IPS-20b (cell line): ENCODE measurements around the gene CUL9.

ENCODE experiments used
- H3K27ac ChIP-seq: one replicate; pipeline ENCODE4 v1.5.1; 2013; ENCODE audit warnings: low read length
- H3K27me3 ChIP-seq: 2 replicates; pipeline ENCODE4 v1.6.1; 2013; ENCODE audit warnings: mild to moderate bottlenecking, low read length, inconsistent platforms; ENCODE audit not compliant: insufficient read depth
- H3K36me3 ChIP-seq: 2 replicates; pipeline ENCODE4 v1.6.1; 2013; ENCODE audit warnings: low read depth, mild to moderate bottlenecking, inconsistent platforms, low read length, moderate library complexity; ENCODE audit not compliant: insufficient read depth
- H3K4me1 ChIP-seq: 2 replicates; pipeline ENCODE4 v1.6.1; 2013; ENCODE audit warnings: mild to moderate bottlenecking, control low read depth, inconsistent platforms, low read length, moderate library complexity; ENCODE audit not compliant: insufficient read depth
- H3K4me3 ChIP-seq: 2 replicates; pipeline ENCODE4 v1.5.1; 2013; ENCODE audit warnings: mild to moderate bottlenecking, low read length, inconsistent platforms
- H3K9ac ChIP-seq: 2 replicates; pipeline ENCODE4 v1.6.1; 2013; ENCODE audit warnings: low read depth, mild to moderate bottlenecking, inconsistent platforms, low read length, moderate library complexity
- H3K9me3 ChIP-seq: 2 replicates; pipeline ENCODE4 v1.6.1; 2013; ENCODE audit warnings: mild to moderate bottlenecking, low read depth, low read length, inconsistent platforms; ENCODE audit not compliant: insufficient read depth

CUL9 gene

DNA sequence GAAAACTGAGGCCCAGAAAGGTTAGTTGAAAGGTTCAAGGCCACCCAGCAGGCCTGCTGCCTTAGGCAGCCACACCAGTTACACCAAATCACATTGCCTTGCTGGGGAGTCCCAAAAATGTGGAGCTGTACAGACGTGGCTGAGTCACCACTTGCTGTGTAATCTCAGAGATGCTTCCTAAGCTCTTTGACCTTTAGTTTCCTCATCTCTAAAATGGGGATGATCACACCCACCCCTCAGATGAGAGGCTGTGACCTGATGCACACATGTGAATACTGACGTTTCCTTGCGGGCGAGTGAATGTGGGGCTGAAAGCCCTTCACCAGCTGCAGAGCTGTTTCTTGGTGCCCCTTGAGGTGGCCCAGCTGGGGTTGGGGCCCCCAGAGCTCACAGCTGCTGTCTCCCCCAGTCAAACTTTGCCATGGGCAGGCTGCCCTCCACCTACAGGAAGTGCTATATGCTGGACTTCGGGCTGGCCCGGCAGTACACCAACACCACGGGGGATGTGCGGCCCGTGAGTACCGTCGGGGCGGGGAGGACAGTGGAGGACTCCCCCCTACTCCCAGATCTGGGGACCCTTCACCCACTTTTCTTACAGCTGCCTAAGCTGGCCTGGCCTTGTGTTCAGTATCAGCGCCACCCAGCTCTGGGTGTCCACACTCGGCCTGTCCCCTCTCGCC, 72.3 kb downstream of the CUL9 start:
- Histone ChIP-seq H3K27ac (no peak overlapping the region), H3K4me1 (no peaks in the 10 kb centered on the region), H3K9me3 (no peaks in the 10 kb centered on the region), H3K9ac (no peak overlapping the region), H3K27me3 (peaks cover 5% of the 10 kb centered on the region; the same call in 1 of the 2 replicates), H3K36me3 (no peaks in the 10 kb centered on the region), H3K4me3 (no peak overlapping the region)

DNA sequence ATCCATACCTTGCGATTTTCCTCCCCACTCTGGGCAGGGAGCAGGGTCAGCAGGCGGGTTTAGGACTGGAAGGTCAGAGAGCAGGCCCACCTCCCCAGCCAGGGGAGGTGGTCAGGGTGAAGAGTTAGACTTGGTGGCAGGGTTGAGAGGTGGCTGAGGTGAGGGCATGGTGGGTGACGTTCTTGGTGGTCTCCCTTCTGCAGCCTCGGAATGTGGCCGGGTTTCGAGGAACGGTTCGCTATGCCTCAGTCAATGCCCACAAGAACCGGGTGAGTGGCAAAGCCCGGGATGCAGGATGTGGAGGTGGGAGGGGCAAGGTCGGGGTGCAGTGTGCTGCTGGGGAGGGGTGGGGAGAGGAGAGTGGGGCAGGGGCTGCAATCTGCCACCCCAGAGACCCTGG, 72.8 kb downstream of the CUL9 start:
- H3K36me3 ChIP-seq = no peaks in the 10 kb centered on the region
- no peaks in the 10 kb centered on the region for H3K4me1 ChIP-seq
- H3K27me3 ChIP-seq = peaks cover 5% of the 10 kb centered on the region; the same call in 1 of the 2 replicates
- H3K27ac ChIP-seq = no peak overlapping the region
- no peak overlapping the region for H3K4me3 ChIP-seq
- H3K9me3 ChIP-seq = no peaks in the 10 kb centered on the region
- no peak overlapping the region for H3K9ac ChIP-seq

DNA sequence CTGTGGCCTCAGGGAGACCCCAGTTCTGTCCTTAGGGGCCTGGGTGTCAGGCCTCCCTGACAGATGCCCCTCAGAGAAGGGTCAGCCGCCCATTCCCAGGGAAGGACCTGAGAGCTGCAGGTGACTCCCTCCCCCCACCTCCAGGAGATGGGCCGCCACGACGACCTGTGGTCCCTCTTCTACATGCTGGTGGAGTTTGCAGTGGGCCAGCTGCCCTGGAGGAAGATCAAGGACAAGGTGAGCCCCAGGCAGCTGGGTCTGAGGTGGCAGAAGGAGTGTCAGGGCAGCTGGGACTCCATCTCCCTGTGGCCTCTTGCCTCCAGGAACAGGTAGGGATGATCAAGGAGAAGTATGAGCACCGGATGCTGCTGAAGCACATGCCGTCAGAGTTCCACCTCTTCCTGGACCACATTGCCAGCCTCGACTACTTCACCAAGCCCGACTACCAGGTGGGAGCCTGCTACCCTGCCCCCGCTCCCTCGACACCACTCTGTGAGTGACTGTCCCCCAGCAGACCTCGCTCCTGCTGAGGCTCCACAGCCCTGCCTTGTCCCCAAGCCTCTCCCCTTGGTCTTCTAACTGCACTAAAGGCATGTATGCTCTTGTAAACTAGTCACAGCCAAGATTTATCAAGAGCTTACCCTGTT, 73.5 kb downstream of the CUL9 start:
- H3K9me3 ChIP-seq = no peaks in the 10 kb centered on the region
- H3K4me3 ChIP-seq = no peak overlapping the region
- H3K36me3 ChIP-seq = no peaks in the 10 kb centered on the region
- peaks cover 5% of the 10 kb centered on the region; the same call in 1 of the 2 replicates for H3K27me3 ChIP-seq
- no peak overlapping the region for H3K27ac ChIP-seq
- no peaks in the 10 kb centered on the region for H3K4me1 ChIP-seq
- no peak overlapping the region for H3K9ac ChIP-seq

DNA sequence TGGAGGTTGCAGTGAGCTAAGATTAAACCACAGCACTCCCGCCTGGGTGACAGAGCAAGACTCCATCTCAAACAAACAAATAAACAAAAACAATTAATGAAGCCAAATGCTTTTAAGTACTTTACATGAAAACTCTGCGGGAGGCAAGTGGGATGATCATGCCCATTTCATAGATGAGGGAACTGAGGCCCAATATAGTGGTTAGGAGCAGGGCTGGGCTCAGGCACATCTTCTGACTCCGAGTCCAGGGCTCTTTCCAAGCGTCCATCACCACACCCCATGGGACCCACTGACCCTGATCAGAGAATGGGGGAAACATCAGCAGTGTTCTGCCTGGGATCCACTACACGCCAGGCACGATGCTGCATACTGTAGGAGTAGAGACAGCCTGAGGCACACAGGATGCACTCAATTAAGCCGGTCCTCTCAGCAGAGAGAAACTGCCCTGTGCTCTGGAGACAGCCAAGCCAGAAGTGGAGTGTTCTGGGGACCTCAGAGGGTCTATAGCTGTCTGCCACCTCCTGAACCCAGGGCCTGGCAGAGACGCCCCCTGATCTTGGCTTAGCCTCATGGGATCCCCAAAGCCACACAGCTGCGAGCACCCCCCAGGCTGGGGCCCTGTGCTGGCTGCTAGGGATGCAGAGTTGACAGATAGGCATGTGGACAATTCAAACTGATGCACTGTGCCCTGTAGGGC, 74.8 kb downstream of the CUL9 start:
- Histone ChIP-seq H3K9ac (no peak overlapping the region), H3K4me1 (no peaks in the 10 kb centered on the region), H3K9me3 (no peaks in the 10 kb centered on the region), H3K27me3 (no peaks in the 10 kb centered on the region; the same call in 1 of the 2 replicates), H3K4me3 (no peak overlapping the region), H3K36me3 (no peaks in the 10 kb centered on the region), H3K27ac (no peak overlapping the region)

DNA sequence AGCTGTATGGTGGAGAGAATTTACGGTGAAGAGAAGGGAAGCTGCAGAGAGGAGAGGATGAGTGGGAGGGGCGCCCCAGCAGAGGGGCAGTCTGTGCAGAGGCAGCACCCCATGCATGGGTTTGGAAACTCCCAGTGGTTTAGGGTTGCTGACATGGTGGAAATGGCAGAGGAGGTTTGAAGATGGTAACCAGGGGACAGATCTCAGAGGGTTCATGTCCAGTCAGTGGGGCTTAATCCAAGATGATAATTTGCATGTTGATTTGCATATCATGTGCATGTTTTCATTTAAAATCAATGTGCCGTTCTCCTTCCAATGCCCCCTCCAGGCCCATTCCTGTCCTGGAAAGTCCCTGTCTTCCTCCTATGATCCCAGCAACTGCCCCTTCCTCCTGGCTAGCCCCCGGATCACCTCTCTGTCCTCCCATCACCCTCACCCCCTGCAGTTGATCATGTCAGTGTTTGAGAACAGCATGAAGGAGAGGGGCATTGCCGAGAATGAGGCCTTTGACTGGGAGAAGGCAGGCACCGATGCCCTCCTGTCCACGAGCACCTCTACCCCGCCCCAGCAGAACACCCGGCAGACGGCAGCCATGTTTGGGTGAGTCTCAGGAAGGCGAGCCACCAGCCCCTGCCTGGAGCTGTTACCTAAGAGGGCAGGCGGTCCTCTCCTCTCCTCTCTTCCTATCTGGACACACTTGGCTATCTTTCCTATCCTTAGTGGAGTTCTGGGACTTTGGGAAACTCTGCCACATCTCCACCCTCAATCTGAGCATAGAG, 75.6 kb downstream of the CUL9 start:
- no peaks in the 10 kb centered on the region for H3K9me3 ChIP-seq
- H3K4me1 ChIP-seq = no peaks in the 10 kb centered on the region
- H3K36me3 ChIP-seq = no peaks in the 10 kb centered on the region
- H3K27ac ChIP-seq = no peak overlapping the region
- no peaks in the 10 kb centered on the region for H3K27me3 ChIP-seq
- H3K4me3 ChIP-seq = no peak overlapping the region
- no peak overlapping the region for H3K9ac ChIP-seq

DNA sequence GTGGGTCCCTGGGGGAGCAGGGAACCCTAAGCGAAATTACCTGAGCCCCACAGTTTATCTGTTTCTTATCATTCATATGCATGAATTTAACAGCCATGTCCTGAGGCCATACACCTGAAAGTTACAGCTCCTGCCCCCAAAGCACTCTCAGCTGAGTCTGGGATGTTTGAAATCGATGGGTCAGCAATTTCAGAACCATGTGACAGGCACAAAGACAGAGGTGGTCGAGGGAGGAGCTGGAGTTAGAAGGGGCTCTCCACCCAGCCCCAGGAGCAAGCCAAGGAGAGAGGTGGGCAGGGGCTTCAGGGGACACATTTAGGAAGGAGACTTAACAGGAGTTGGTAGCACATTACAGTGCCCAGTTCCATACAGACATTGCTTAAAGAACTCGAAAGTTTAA, 76.2 kb downstream of the CUL9 start:
- no peaks in the 10 kb centered on the region for H3K4me1 ChIP-seq
- no peaks in the 10 kb centered on the region for H3K27me3 ChIP-seq
- H3K9me3 ChIP-seq = no peaks in the 10 kb centered on the region
- H3K4me3 ChIP-seq = no peak overlapping the region
- no peak overlapping the region for H3K9ac ChIP-seq
- H3K27ac ChIP-seq = no peak overlapping the region
- H3K36me3 ChIP-seq = no peaks in the 10 kb centered on the region

DNA sequence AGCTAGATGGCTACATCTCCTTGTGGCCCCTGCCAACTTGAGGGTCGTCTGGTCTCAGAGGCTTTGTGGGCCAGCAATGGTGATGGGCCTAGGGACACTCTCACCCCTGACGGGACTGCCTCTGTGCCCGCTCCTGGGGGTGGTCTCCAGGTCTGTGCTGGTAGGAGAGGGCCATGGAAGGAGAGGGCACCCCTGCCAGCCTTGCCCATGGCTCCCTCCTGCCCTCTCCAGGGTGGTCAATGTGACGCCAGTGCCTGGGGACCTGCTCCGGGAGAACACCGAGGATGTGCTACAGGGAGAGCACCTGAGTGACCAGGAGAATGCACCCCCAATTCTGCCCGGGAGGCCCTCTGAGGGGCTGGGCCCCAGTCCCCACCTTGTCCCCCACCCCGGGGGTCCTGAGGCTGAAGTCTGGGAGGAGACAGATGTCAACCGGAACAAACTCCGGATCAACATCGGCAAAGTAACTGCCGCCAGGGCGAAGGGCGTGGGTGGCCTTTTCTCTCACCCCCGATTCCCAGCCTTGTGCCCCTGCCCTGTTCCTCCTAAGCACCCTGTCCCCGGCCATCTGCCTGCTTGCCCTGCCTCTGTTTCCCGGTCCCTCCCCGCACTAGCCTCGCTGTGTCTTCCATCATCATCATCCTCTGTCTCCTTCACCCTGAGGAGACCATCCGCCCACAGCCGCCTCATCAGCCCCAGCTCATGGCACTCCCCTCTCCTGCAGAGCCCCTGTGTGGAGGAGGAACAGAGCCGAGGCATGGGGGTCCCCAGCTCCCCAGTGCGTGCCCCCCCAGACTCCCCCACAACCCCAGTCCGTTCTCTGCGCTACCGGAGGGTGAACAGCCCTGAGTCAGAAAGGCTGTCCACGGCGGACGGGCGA, 77.1 kb downstream of the CUL9 start:
- H3K9ac ChIP-seq = no peak overlapping the region
- no peak overlapping the region for H3K4me3 ChIP-seq
- no peak overlapping the region for H3K27ac ChIP-seq
- H3K9me3 ChIP-seq = no peaks in the 10 kb centered on the region
- H3K36me3 ChIP-seq = no peaks in the 10 kb centered on the region
- H3K4me1 ChIP-seq = no peaks in the 10 kb centered on the region
- H3K27me3 ChIP-seq = no peaks in the 10 kb centered on the region

DNA sequence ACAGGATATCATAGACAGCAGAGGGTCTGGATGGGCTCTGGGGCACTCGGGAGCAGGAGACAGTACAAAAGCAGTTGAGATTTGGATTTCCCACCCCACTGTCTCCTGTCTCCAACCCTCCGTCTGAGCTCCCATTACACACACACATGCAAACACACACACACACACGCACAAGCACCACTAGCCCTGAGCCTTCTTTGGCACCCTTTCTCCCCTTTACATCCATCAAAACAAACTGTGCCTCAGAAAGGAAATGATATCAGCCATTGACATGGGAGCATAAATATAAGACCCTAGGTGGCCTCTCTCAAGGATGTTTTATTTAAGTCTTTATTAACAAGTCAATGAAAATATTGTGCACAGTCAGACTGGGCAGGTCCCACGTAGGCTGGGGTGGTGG, 78.8 kb downstream of the CUL9 start:
- no peaks in the 10 kb centered on the region for H3K9me3 ChIP-seq
- no peak overlapping the region for H3K4me3 ChIP-seq
- no peaks in the 10 kb centered on the region for H3K36me3 ChIP-seq
- H3K4me1 ChIP-seq = no peaks in the 10 kb centered on the region
- H3K9ac ChIP-seq = no peak overlapping the region
- no peak overlapping the region for H3K27ac ChIP-seq
- no peaks in the 10 kb centered on the region for H3K27me3 ChIP-seq

DNA sequence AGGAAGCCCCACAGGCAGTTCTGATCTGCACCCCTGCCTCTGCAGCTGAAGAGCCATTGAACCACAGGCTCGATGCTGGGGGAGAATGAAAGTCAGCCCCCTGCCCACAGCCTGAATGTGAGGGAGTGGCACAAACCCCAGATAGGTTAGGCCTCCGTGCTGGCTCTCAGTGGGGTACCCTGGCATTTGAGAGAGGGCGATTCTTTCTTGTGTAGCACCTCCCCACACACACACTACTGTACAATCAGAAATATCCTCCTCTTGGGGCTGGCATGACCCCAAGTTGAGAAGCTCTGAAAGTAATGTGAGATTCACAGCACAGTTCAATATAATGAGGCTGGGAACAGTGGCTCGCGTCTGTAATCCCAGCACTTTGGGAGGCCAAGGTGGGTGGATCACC, 79.2 kb downstream of the CUL9 start:
- H3K27ac ChIP-seq = no peak overlapping the region
- no peaks in the 10 kb centered on the region for H3K36me3 ChIP-seq
- H3K9ac ChIP-seq = no peak overlapping the region

DNA sequence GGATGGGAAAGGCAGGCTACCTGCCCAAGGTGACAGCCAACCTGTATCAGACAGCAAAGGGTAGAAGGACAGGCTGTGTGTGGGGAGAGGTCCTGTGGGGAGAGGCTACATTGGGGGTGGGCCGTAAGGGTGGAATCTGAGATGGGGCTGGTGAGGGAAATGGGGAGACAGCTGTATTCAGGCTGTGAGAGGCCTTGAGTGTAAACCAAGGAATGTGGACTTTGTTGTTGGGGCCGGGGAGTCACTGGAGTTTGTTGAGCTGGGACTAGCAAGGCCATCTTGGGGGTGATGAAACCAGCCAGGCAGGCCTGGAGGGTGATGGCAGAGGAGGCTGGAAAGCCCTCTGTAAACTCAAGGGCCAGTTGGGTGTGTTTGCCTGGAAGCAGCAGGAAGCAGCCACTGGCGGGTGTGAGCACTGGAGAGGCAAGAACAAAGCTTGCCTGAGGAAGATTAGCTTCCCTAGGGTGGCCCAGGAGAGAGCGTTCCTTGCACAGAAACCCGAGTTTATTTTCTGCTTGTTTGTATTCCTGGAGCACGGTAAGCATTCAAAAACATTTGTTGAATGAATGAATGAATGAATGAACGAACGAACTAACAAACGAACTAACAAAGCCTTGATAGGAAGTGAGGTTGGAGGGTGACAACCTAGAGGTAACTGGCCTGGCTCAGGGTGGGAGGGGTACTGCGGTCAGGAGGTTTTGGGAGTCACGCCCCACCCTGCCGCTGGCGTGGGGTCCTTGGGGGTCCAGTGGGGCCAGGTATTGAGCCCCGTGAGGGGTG, 80.2 kb downstream of the CUL9 start:
- Histone ChIP-seq H3K9me3 (no peaks in the 10 kb centered on the region), H3K9ac (no peak overlapping the region), H3K27me3 (no peaks in the 10 kb centered on the region), H3K27ac (no peak overlapping the region), H3K4me3 (no peak overlapping the region), H3K4me1 (no peaks in the 10 kb centered on the region; the same call in 1 of the 2 replicates), H3K36me3 (no peaks in the 10 kb centered on the region)

More for the DNA sequence above, 79.2 kb downstream of the CUL9 start:
- H3K27me3 ChIP-seq = no peaks in the 10 kb centered on the region
- H3K9me3 ChIP-seq = no peaks in the 10 kb centered on the region
- H3K4me1 ChIP-seq = no peaks in the 10 kb centered on the region
- no peak overlapping the region for H3K4me3 ChIP-seq
